Keratinocyte (primary cell): ENCODE results near the gene INPP4B. TPM values are rescaled to one million over a fixed set of nuclear protein-coding genes. Genes with fewer than 3 reads are reported as not detected.

Source experiments
- DNase-seq: peaks from one replicate; pipeline ENCODE4 v3.0.0-alpha.2; 2011; ENCODE audit warnings: low read depth, missing footprints, low spot score
- FAIRE-seq: peaks from 2 replicates; lab custom pipeline; 2011; peaks lifted over from hg19 to GRCh38; lab: Jason Lieb, UNC
- H2AFZ ChIP-seq: 2 replicates; pipeline ENCODE4 v1.6.0; 2012; ENCODE audit warnings: low read length, control low read depth, inconsistent platforms; ENCODE audit not compliant: control insufficient read depth
- H3K27ac ChIP-seq: 2 replicates; pipeline ENCODE4 v1.5.1; 2011; ENCODE audit warnings: low read length; ENCODE audit not compliant: control insufficient read depth, insufficient read depth
- H3K27me3 ChIP-seq: 3 replicates; pipeline ENCODE4 v1.6.0; 2011; ENCODE audit warnings: low read length; ENCODE audit not compliant: control insufficient read depth, insufficient read depth; ENCODE audit errors: extremely low read depth
- H3K36me3 ChIP-seq, 2 experiments: 2 replicates in 1 of 2; 3 replicates in 1 of 2; pipeline ENCODE4 v1.5.1; 2011; ENCODE audit warnings: low read length in 2 of 2, mild to moderate bottlenecking in 1 of 2; ENCODE audit not compliant: control insufficient read depth in 2 of 2, insufficient read depth in 2 of 2; ENCODE audit errors: extremely low read depth in 1 of 2
- H3K4me1 ChIP-seq: 3 replicates; pipeline ENCODE4 v1.5.1; 2011; ENCODE audit warnings: low read length; ENCODE audit not compliant: control insufficient read depth, insufficient read depth; ENCODE audit errors: extremely low read depth
- H3K4me2 ChIP-seq: 3 replicates; pipeline ENCODE4 v1.6.0; 2011; ENCODE audit warnings: low read depth, low read length; ENCODE audit not compliant: control insufficient read depth, insufficient read depth; ENCODE audit errors: extremely low read depth
- H3K4me3 ChIP-seq, 3 experiments: fragments of 200-600 bp in 1 of 3; sonication (generic) in 1 of 3; 2 replicates in 2 of 3; 3 replicates in 1 of 3; pipeline ENCODE4 v1.5.1; 2011 to 2016; ENCODE audit warnings: low read length in 3 of 3, mild to moderate bottlenecking in 3 of 3, control low read depth in 2 of 3, inconsistent platforms in 1 of 3, low read depth in 1 of 3, mixed read lengths in 1 of 3, mixed run types in 1 of 3, moderate library complexity in 1 of 3; ENCODE audit not compliant: control insufficient read depth in 2 of 3, insufficient read depth in 2 of 3; ENCODE audit errors: extremely low read depth in 1 of 3
- H3K79me2 ChIP-seq: 2 replicates; pipeline ENCODE4 v1.6.0; 2012; ENCODE audit warnings: low read length; ENCODE audit not compliant: control insufficient read depth, insufficient read depth
- H3K9ac ChIP-seq: 3 replicates; pipeline ENCODE4 v1.6.0; 2011; ENCODE audit warnings: low read length; ENCODE audit not compliant: control insufficient read depth, insufficient read depth; ENCODE audit errors: extremely low read depth
- H3K9me1 ChIP-seq: 3 replicates; pipeline ENCODE4 v1.6.0; 2011; ENCODE audit warnings: low read length; ENCODE audit not compliant: control insufficient read depth, insufficient read depth; ENCODE audit errors: extremely low read depth
- H3K9me3 ChIP-seq: 2 replicates; pipeline ENCODE4 v1.5.1; 2012; ENCODE audit warnings: low read depth, low read length; ENCODE audit not compliant: control insufficient read depth
- H4K20me1 ChIP-seq: 3 replicates; pipeline ENCODE4 v1.6.0; 2011; ENCODE audit warnings: low read length; ENCODE audit not compliant: control insufficient read depth, insufficient read depth; ENCODE audit errors: extremely low read depth
- EZH2 ChIP-seq: IDR thresholded peaks from one replicate; pipeline ENCODE4 v1.6.1; 2012; ENCODE audit warnings: inconsistent platforms, mild to moderate bottlenecking, low read length, moderate library complexity
- dilution Hi-C: fragments of 300-500 bp; cut with MboI; formaldehyde crosslinking; loops from one replicate; pipeline ENCODE4 v1.7.0; 2020; ENCODE audit warnings: low sequenced_read_pairs; ENCODE audit not compliant: extremely low pct_ligation_motif_present
- polyA plus RNA-seq, 5 experiments: library from polyadenylated mRNA; depleted of rRNA in 3 of 5; stranded (reverse) in 3 of 5; stranded (forward) in 1 of 5; unstranded in 1 of 5; fragments of >200 nt; gene quantifications; 1 replicate in 1 of 5; 2 replicates in 3 of 5; 3 replicates in 1 of 5; pipeline versions ENCODE4 v1.2.1 to v1.2.3, GENCODE V29; 2011 to 2012; ENCODE audit warnings: missing spikeins in 2 of 5, low read depth in 1 of 5, low replicate concordance in 1 of 5
- TF ChIP-seq, protein P1 (sequence below), 3 experiments: IDR thresholded peaks in 1 of 3; conservative IDR thresholded peaks in 1 of 3; optimal IDR thresholded peaks in 1 of 3; 2 replicates in 2 of 3; 3 replicates in 1 of 3; pipeline versions ENCODE3 to v1.5.1; 2011; ENCODE audit warnings: low read length in 3 of 3, mild to moderate bottlenecking in 3 of 3, moderate library complexity in 2 of 3, control low read depth in 1 of 3, inconsistent platforms in 1 of 3; ENCODE audit not compliant: insufficient read depth in 2 of 3; ENCODE audit errors: extremely low read depth in 1 of 3

Gene INPP4B
- polyA plus RNA-seq, 1 donor (not counting 4 experiments of a cell fraction or from before 2014, with no cell fraction given) = 50.2 TPM

DNA sequence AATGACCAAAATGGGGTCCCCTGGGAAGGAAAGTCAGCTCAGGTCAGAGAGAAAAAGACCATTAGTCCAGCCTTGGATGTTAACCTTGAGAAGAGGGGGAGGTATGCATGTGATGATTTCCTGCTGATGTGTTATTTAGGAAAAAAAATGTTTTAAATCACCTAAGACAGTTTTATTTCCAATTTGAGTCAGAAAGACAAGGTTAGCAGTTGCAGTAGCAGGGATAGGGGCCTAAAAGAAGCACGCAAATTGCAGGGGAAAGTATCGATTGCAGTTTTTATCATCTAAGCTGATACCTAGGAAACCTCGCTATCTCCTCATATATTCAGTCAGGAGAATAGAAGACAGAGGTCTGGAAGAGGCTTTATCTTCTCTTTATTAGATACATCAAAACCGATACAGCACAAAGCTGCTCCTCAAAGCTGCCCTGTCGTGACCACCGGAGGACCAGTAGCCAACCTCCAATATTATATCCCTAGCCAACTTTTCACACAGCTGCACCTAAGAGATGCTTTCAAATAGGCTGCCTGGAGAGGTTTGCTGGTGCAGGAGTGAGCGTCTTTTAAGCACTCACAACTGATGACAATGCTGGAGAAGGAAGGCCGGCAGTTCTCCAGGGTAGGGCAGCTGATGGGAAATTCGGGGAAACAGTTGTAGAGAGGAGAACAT, 289.4 kb downstream of the INPP4B start:
- no peaks in the 10 kb centered on the region for H4K20me1 ChIP-seq
- dilution Hi-C loops = loop anchor here (25.0 kb wide), 1 partner anchor 169 kb away; no protein-coding TSS in a partner anchor
- peak; percentile 51 for FAIRE-seq
- H3K9me3 ChIP-seq = no peaks in the 10 kb centered on the region
- peak overlapping the region; percentile 31 for H3K27ac ChIP-seq
- no peaks in the 10 kb centered on the region for H3K79me2 ChIP-seq
- no peak overlapping the region for H3K9ac ChIP-seq
- DNase-seq = no peak
- H3K4me3 ChIP-seq = no peak overlapping the region
- TF ChIP-seq, protein P1, sequence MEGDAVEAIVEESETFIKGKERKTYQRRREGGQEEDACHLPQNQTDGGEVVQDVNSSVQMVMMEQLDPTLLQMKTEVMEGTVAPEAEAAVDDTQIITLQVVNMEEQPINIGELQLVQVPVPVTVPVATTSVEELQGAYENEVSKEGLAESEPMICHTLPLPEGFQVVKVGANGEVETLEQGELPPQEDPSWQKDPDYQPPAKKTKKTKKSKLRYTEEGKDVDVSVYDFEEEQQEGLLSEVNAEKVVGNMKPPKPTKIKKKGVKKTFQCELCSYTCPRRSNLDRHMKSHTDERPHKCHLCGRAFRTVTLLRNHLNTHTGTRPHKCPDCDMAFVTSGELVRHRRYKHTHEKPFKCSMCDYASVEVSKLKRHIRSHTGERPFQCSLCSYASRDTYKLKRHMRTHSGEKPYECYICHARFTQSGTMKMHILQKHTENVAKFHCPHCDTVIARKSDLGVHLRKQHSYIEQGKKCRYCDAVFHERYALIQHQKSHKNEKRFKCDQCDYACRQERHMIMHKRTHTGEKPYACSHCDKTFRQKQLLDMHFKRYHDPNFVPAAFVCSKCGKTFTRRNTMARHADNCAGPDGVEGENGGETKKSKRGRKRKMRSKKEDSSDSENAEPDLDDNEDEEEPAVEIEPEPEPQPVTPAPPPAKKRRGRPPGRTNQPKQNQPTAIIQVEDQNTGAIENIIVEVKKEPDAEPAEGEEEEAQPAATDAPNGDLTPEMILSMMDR (optimal IDR thresholded peaks at IDR 0.05 in 1 of 3, IDR thresholded peaks at IDR 0.05 in 1 of 3, conservative IDR thresholded peaks at IDR 0.05 in 1 of 3; ENCODE audit: extremely low read depth in 1 of 3, insufficient read depth in 2 of 3, low read length in 3 of 3) = no peak
- no peak for TF ChIP-seq EZH2
- H3K27me3 ChIP-seq = no peaks in the 10 kb centered on the region
- H3K4me1 ChIP-seq = peaks cover 8% of the 10 kb centered on the region
- H3K36me3 ChIP-seq = no peaks in the 10 kb centered on the region
- no peaks in the 10 kb centered on the region for H3K9me1 ChIP-seq
- H3K4me2 ChIP-seq = no peak overlapping the region
- no peak overlapping the region for H2AFZ ChIP-seq

DNA sequence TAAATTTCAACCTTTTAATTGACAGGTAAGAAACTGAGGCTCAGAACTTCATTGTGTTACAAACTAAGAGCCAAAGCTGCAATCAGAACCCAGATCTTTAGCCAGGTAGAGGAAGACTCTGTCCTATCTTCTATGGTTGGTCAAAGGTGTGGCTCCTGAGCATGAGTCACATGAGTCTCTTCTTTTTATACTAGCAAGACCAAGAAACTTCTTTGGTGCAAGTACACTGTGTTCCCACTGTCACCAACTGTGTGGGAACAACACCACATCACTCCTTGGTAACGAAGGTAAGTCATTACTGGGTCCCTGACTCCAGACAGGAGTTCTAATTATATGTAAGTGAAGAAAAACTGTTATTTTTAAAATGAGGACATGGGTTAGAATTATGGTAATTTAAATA, 290.1 kb downstream of the INPP4B start:
- TF ChIP-seq, protein P1 (optimal IDR thresholded peaks at IDR 0.05 in 1 of 3, IDR thresholded peaks at IDR 0.05 in 1 of 3, conservative IDR thresholded peaks at IDR 0.05 in 1 of 3; ENCODE audit: extremely low read depth in 1 of 3, insufficient read depth in 2 of 3, low read length in 3 of 3) = no peak
- TF ChIP-seq EZH2 = no peak
- Histone ChIP-seq H3K36me3 (no peaks in the 10 kb centered on the region), H3K27me3 (no peaks in the 10 kb centered on the region), H3K4me3 (no peak overlapping the region), H3K9me1 (no peaks in the 10 kb centered on the region), H3K79me2 (no peaks in the 10 kb centered on the region), H3K4me1 (peaks cover 14% of the 10 kb centered on the region), H3K9me3 (no peaks in the 10 kb centered on the region), H4K20me1 (no peaks in the 10 kb centered on the region), H3K27ac (peak overlapping the region; percentile 7), H3K9ac (no peak overlapping the region), H3K4me2 (peak overlapping the region; percentile 12), H2AFZ (peak overlapping the region; percentile 42)
- DNase-seq (peak; percentile 17), FAIRE-seq (peak; percentile 53)
- dilution Hi-C loops = loop anchor here (25.0 kb wide), 1 partner anchor 169 kb away; no protein-coding TSS in a partner anchor
